IPS DF 6.9 (cell line): ENCODE data around the gene FBXL13.
"Not testable (repeated sequence)": the region's sequence is repeated elsewhere in the genome, so short reads cannot be mapped to it uniquely, and the experiment has no call there.

Experiments used
- DNase-seq: peaks from one replicate; pipeline ENCODE4 v3.0.0-alpha.2; 2013; ENCODE audit warnings: low read depth, low spot score
- H3K27ac ChIP-seq: one replicate; pipeline ENCODE4 v1.5.1; 2013; ENCODE audit warnings: low read length, control low read depth
- H3K27me3 ChIP-seq: 2 replicates; pipeline ENCODE4 v1.6.1; 2013; ENCODE audit warnings: mild to moderate bottlenecking, low read length; ENCODE audit not compliant: control insufficient read depth, insufficient read depth
- H3K36me3 ChIP-seq: 2 replicates; pipeline ENCODE4 v1.6.1; 2013; ENCODE audit warnings: low read length; ENCODE audit not compliant: control insufficient read depth, insufficient read depth
- H3K4me1 ChIP-seq: 2 replicates; pipeline ENCODE4 v1.6.1; 2013; ENCODE audit warnings: low read length; ENCODE audit not compliant: control insufficient read depth, insufficient read depth
- H3K4me3 ChIP-seq: 2 replicates; pipeline ENCODE4 v1.5.1; 2013; ENCODE audit warnings: mild to moderate bottlenecking, low read length
- H3K9me3 ChIP-seq: 2 replicates; pipeline ENCODE4 v1.6.1; 2013; ENCODE audit warnings: low read length, inconsistent platforms; ENCODE audit not compliant: control insufficient read depth, insufficient read depth
- WGBS: extraction: QIAGEN DNeasy Blood & Tissue Kit; methylation state at CpG from one replicate; pipeline ENCODE4 v1.1.7; 2013; ENCODE audit warnings: mixed read lengths, missing lambda C conversion rate; ENCODE audit not compliant: insufficient read length, insufficient coverage; 5-methylcytosine and 5-hydroxymethylcytosine counted together

The FBXL13 gene

GRCh38 chr7:102838572-102839101, 236.0 kb downstream of the FBXL13 start:
- H3K9me3 ChIP-seq, DNase-seq, H3K4me1 ChIP-seq, H3K36me3 ChIP-seq, H3K27ac ChIP-seq, H3K27me3 ChIP-seq, H3K4me3 ChIP-seq: not testable (repeated sequence)
- WGBS, result no CpG with 5 or more reads among the region's 10 CpGs

GRCh38 chr7:102837802-102838201, 236.8 kb downstream of the FBXL13 start:
- no peak overlapping the region for H3K4me3 ChIP-seq
- H3K9me3 ChIP-seq, result no peaks in the 10 kb centered on the region
- H3K27me3 ChIP-seq, result no peaks in the 10 kb centered on the region
- no peak overlapping the region for H3K27ac ChIP-seq
- no CpG with 5 or more reads among the region's 3 CpGs for WGBS
- no peaks in the 10 kb centered on the region for H3K36me3 ChIP-seq
- H3K4me1 ChIP-seq, result no peaks in the 10 kb centered on the region
- no peak for DNase-seq

- H3K27me3 ChIP-seq, result no peaks in the 10 kb centered on the region
- H3K4me3 ChIP-seq, result no peak overlapping the region
- no peaks in the 10 kb centered on the region for H3K36me3 ChIP-seq
- no peak for DNase-seq
- no peak overlapping the region for H3K27ac ChIP-seq
- H3K4me1 ChIP-seq, result no peaks in the 10 kb centered on the region
- no CpG with 5 or more reads among the region's 1 CpG for WGBS
- no peaks in the 10 kb centered on the region for H3K9me3 ChIP-seq
These were observed 237.6 kb downstream of the FBXL13 start for GRCh38 chr7:102836977-102837376.

GRCh38 chr7:102836191-102836919, 238.2 kb downstream of the FBXL13 start:
- no peak for DNase-seq
- WGBS, result no CpG with 5 or more reads among the region's 6 CpGs
- no peak overlapping the region for H3K27ac ChIP-seq

GRCh38 chr7:102834999-102835398, 239.6 kb downstream of the FBXL13 start:
- no peaks in the 10 kb centered on the region for H3K27me3 ChIP-seq
- no peaks in the 10 kb centered on the region for H3K36me3 ChIP-seq
- H3K27ac ChIP-seq, result no peak overlapping the region
- H3K4me3 ChIP-seq, result no peak overlapping the region
- no peaks in the 10 kb centered on the region for H3K9me3 ChIP-seq
- no CpG with 5 or more reads among the region's 1 CpG for WGBS
- no peak for DNase-seq
- H3K4me1 ChIP-seq, result no peaks in the 10 kb centered on the region

More at GRCh38 chr7:102836191-102836919, 238.2 kb downstream of the FBXL13 start:
- no peaks in the 10 kb centered on the region for H3K27me3 ChIP-seq
- H3K36me3 ChIP-seq, result no peaks in the 10 kb centered on the region
- no peaks in the 10 kb centered on the region for H3K4me1 ChIP-seq
- no peak overlapping the region for H3K4me3 ChIP-seq
- H3K9me3 ChIP-seq, result no peaks in the 10 kb centered on the region

- Histone ChIP-seq H3K9me3 (no peaks in the 10 kb centered on the region), H3K4me1 (no peaks in the 10 kb centered on the region), H3K36me3 (no peaks in the 10 kb centered on the region), H3K27me3 (no peaks in the 10 kb centered on the region), H3K27ac (no peak overlapping the region), H3K4me3 (no peak overlapping the region)
- DNase-seq, result no peak
- WGBS, result no CpG with 5 or more reads among the region's 1 CpG
These were observed 240.1 kb downstream of the FBXL13 start for GRCh38 chr7:102834466-102834865.

- DNase-seq, result no peak
- H3K4me3 ChIP-seq, result no peak overlapping the region
- no peaks in the 10 kb centered on the region for H3K9me3 ChIP-seq
- H3K27ac ChIP-seq, result no peak overlapping the region
- no CpG with 5 or more reads among the region's 5 CpGs for WGBS
- no peaks in the 10 kb centered on the region for H3K4me1 ChIP-seq
- no peaks in the 10 kb centered on the region for H3K36me3 ChIP-seq
- no peaks in the 10 kb centered on the region for H3K27me3 ChIP-seq
These were observed 241.3 kb downstream of the FBXL13 start for GRCh38 chr7:102833343-102833742.

GRCh38 chr7:102832674-102833073, 241.9 kb downstream of the FBXL13 start:
- Histone ChIP-seq H3K9me3 (no peaks in the 10 kb centered on the region), H3K36me3 (no peaks in the 10 kb centered on the region), H3K4me3 (no peak overlapping the region), H3K4me1 (no peaks in the 10 kb centered on the region), H3K27me3 (no peaks in the 10 kb centered on the region), H3K27ac (no peak overlapping the region)
- no peak for DNase-seq
- no CpG with 5 or more reads among the region's 1 CpG for WGBS

- Histone ChIP-seq H3K4me3 (no peak overlapping the region), H3K9me3 (no peaks in the 10 kb centered on the region), H3K27me3 (no peaks in the 10 kb centered on the region), H3K4me1 (no peaks in the 10 kb centered on the region), H3K27ac (no peak overlapping the region), H3K36me3 (no peaks in the 10 kb centered on the region)
- no peak for DNase-seq
- WGBS, result no CpG with 5 or more reads among the region's 2 CpGs
These were observed 244.4 kb downstream of the FBXL13 start for GRCh38 chr7:102830197-102830596.

- no peak overlapping the region for H3K4me3 ChIP-seq
- H3K27ac ChIP-seq, result no peak overlapping the region
- DNase-seq, result no peak
- no peaks in the 10 kb centered on the region for H3K9me3 ChIP-seq
- H3K4me1 ChIP-seq, result no peaks in the 10 kb centered on the region
- no CpG with 5 or more reads among the region's 3 CpGs for WGBS
- no peaks in the 10 kb centered on the region for H3K27me3 ChIP-seq
- H3K36me3 ChIP-seq, result no peaks in the 10 kb centered on the region
These were observed 245.5 kb downstream of the FBXL13 start for GRCh38 chr7:102829075-102829474.

GRCh38 chr7:102828286-102828685, 246.3 kb downstream of the FBXL13 start:
- H3K9me3 ChIP-seq, result no peaks in the 10 kb centered on the region
- no peaks in the 10 kb centered on the region for H3K27me3 ChIP-seq
- H3K36me3 ChIP-seq, result no peaks in the 10 kb centered on the region
- WGBS, result no CpG with 5 or more reads among the region's 2 CpGs
- H3K27ac ChIP-seq, result no peak overlapping the region
- H3K4me1 ChIP-seq, result no peaks in the 10 kb centered on the region
- no peak for DNase-seq
- H3K4me3 ChIP-seq, result no peak overlapping the region
